ENCODE results near the gene CLTB. TPM values are rescaled to one million over a fixed set of nuclear protein-coding genes. Genes with fewer than 3 reads are reported as not detected.

CLTB gene
- polyA plus RNA-seq, 3 donors = 63.2 to 87.6 (median 75.2) TPM

- Histone ChIP-seq H3K4me2 (replicated peaks; ENCODE audit: extremely low read depth, low read length, poor library complexity, severe bottlenecking) (no peak overlapping the region), H4K20me1 (ENCODE audit: insufficient read depth, low read length) (no peaks in the 10 kb centered on the region), H3K4me1 (ENCODE audit: control insufficient read depth in 1 of 2, insufficient read depth in 2 of 2, low read length in 2 of 2) (peaks cover 5 to 6% of the 10 kb centered on the region in 2 donors), H3K79me2 (ENCODE audit: insufficient read depth, low read length) (no peaks in the 10 kb centered on the region), H3K4me3 (replicated peaks in 1 of 3; ENCODE audit: low read depth in 2 of 3, low read length in 3 of 3) (no peak overlapping the region), H3K27me3 (ENCODE audit: control insufficient read depth in 2 of 2, insufficient read depth in 2 of 2, low read length in 2 of 2) (no peaks in the 10 kb centered on the region), H3K9me3 (replicated peaks in 1 of 2; ENCODE audit: control insufficient read depth in 1 of 2, insufficient read depth in 1 of 2, low read length in 2 of 2) (peaks cover 0 to 4% of the 10 kb centered on the region in 2 donors), H2AFZ (ENCODE audit: insufficient read depth, low read depth, low read length, poor library complexity, severe bottlenecking) (no peak overlapping the region), H3K27ac (ENCODE audit: low read depth in 1 of 2, low read length in 2 of 2) (no peak overlapping the region), H3K36me3 (replicated peaks in 1 of 2; ENCODE audit: control insufficient read depth in 1 of 2, insufficient read depth in 2 of 2, low read length in 2 of 2) (no peaks in the 10 kb centered on the region), H3K9ac (ENCODE audit: insufficient read depth, low read length, poor library complexity, severe bottlenecking) (no peak overlapping the region)
- WGBS (ENCODE audit: insufficient coverage) = no CpG with 5 or more reads among the region's 4 CpGs
- DNase-seq = no peak
- Mint-ChIP-seq H3K4me3 (no peak overlapping the region), H3K4me1 (peaks cover 14% of the 10 kb centered on the region), H3K27ac (no peak overlapping the region), H3K9me3 (peaks cover 0 to 14% (median 8%) of the 10 kb centered on the region in 7 donors), H3K27me3 (ENCODE audit: low read depth in 3 of 3) (no peaks in the 10 kb centered on the region), H3K36me3 (no peaks in the 10 kb centered on the region)
- intact Hi-C loops (cut with micrococcal nuclease) = no loop called here
- no peak for TF ChIP-seq CTCF (IDR thresholded peaks at IDR 0.05)
Observed at GRCh38 chr5:176427971-176428370, 11.6 kb upstream of the CLTB start.

- no peak overlapping the region for H2AFZ ChIP-seq (ENCODE audit: insufficient read depth, low read depth, low read length, poor library complexity, severe bottlenecking)
- H4K20me1 ChIP-seq (ENCODE audit: insufficient read depth, low read length) = no peaks in the 10 kb centered on the region
- H3K4me3 Mint-ChIP-seq = no peak overlapping the region
- H3K27ac Mint-ChIP-seq = no peak overlapping the region
- no peak overlapping the region for H3K4me3 ChIP-seq (replicated peaks in 1 of 3; ENCODE audit: low read depth in 2 of 3, low read length in 3 of 3)
- no CpG with 5 or more reads among the region's 1 CpG for WGBS (ENCODE audit: insufficient coverage)
- no peaks in the 10 kb centered on the region for H3K36me3 Mint-ChIP-seq
- peaks cover 0 to 12% (median 7%) of the 10 kb centered on the region in 7 donors for H3K9me3 Mint-ChIP-seq
- no peak for TF ChIP-seq CTCF (IDR thresholded peaks at IDR 0.05)
- H3K79me2 ChIP-seq (ENCODE audit: insufficient read depth, low read length) = no peaks in the 10 kb centered on the region
- intact Hi-C loops (cut with micrococcal nuclease) = no loop called here
- peaks cover 5 to 6% of the 10 kb centered on the region in 2 donors for H3K4me1 ChIP-seq (ENCODE audit: control insufficient read depth in 1 of 2, insufficient read depth in 2 of 2, low read length in 2 of 2)
- H3K36me3 ChIP-seq (replicated peaks in 1 of 2; ENCODE audit: control insufficient read depth in 1 of 2, insufficient read depth in 2 of 2, low read length in 2 of 2) = no peaks in the 10 kb centered on the region
- H3K27me3 Mint-ChIP-seq (ENCODE audit: low read depth in 3 of 3) = no peaks in the 10 kb centered on the region
- no peaks in the 10 kb centered on the region for H3K27me3 ChIP-seq (ENCODE audit: control insufficient read depth in 2 of 2, insufficient read depth in 2 of 2, low read length in 2 of 2)
- peaks cover 14% of the 10 kb centered on the region for H3K4me1 Mint-ChIP-seq
- H3K9me3 ChIP-seq (replicated peaks in 1 of 2; ENCODE audit: control insufficient read depth in 1 of 2, insufficient read depth in 1 of 2, low read length in 2 of 2) = peaks cover 0 to 4% of the 10 kb centered on the region in 2 donors
- H3K27ac ChIP-seq (ENCODE audit: low read depth in 1 of 2, low read length in 2 of 2) = no peak overlapping the region
- H3K9ac ChIP-seq (ENCODE audit: insufficient read depth, low read length, poor library complexity, severe bottlenecking) = no peak overlapping the region
- no peak for DNase-seq
- H3K4me2 ChIP-seq (replicated peaks; ENCODE audit: extremely low read depth, low read length, poor library complexity, severe bottlenecking) = no peak overlapping the region
Observed at GRCh38 chr5:176426876-176427275, 10.5 kb upstream of the CLTB start.
